ENCODE results near the gene MCM5. TPM values are rescaled to one million over a fixed set of nuclear protein-coding genes. Genes with fewer than 3 reads are reported as not detected.

MCM5 gene
- total RNA-seq, 1 experiment from 2014 or later, result 194 TPM

DNA sequence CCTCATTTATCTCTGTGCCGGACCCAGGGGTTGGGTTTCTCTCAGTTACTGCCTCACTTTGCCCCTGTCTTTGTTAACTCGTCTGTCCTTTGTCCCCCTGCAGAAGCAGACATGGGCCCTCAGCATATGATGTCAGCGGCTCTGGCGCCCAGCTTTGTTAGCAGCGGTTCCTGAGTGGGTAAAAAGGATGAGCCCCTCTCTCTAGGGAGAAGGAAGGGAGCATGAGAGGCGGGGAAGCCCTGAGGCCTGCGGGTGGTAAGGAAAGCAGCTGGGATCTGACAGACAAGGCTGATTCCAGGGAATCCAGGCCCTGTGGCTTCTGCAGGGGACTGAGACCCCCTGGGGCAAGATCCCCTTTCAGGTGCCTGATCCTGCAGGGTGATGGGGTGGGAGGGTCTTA, 51.7 kb downstream of the MCM5 start:
- TF ChIP-seq TCF7L2 (IDR thresholded peaks at IDR 0.05; ENCODE audit: borderline replicate concordance, extremely low read depth, insufficient read depth, insufficient read length), result no peak
- TF ChIP-seq, protein P1, sequence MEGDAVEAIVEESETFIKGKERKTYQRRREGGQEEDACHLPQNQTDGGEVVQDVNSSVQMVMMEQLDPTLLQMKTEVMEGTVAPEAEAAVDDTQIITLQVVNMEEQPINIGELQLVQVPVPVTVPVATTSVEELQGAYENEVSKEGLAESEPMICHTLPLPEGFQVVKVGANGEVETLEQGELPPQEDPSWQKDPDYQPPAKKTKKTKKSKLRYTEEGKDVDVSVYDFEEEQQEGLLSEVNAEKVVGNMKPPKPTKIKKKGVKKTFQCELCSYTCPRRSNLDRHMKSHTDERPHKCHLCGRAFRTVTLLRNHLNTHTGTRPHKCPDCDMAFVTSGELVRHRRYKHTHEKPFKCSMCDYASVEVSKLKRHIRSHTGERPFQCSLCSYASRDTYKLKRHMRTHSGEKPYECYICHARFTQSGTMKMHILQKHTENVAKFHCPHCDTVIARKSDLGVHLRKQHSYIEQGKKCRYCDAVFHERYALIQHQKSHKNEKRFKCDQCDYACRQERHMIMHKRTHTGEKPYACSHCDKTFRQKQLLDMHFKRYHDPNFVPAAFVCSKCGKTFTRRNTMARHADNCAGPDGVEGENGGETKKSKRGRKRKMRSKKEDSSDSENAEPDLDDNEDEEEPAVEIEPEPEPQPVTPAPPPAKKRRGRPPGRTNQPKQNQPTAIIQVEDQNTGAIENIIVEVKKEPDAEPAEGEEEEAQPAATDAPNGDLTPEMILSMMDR (IDR thresholded peaks at IDR 0.05 in 2 of 3, conservative IDR thresholded peaks at IDR 0.05 in 1 of 3; ENCODE audit: borderline replicate concordance in 1 of 3, insufficient read depth in 1 of 3, low read depth in 2 of 3, low read length in 2 of 3), result no peak
- no peak for TF ChIP-seq POLR2A (IDR thresholded peaks at IDR 0.05; ENCODE audit: borderline replicate concordance, extremely low read depth, insufficient read depth, insufficient read length)
- no peak for TF ChIP-seq EZH2 (IDR thresholded peaks at IDR 0.05)
- TF ChIP-seq POLR2AphosphoS5 (IDR thresholded peaks at IDR 0.05; ENCODE audit: low read depth, low read length), result no peak
- no peak for TF ChIP-seq ELF1 (IDR thresholded peaks at IDR 0.05; ENCODE audit: borderline replicate concordance, low read depth)
- TF ChIP-seq CEBPB (IDR thresholded peaks at IDR 0.05; ENCODE audit: low read depth), result no peak
- no peak for TF ChIP-seq FOSL1 (IDR thresholded peaks at IDR 0.05; ENCODE audit: low read depth)
- no peak for TF ChIP-seq JUND (IDR thresholded peaks at IDR 0.05)
- TF ChIP-seq EGR1 (IDR thresholded peaks at IDR 0.05; ENCODE audit: low read depth), result no peak
- no peak for TF ChIP-seq SP1 (IDR thresholded peaks at IDR 0.05; ENCODE audit: low read depth)
- POLR2A ChIA-PET, result no interaction called here
- Histone ChIP-seq H3K27ac (ENCODE audit: low read depth, low read length) (no peak overlapping the region), H3K9me2 (ENCODE audit: insufficient read depth) (no peaks in the 10 kb centered on the region), H3K4me3 (replicated peaks in 1 of 2; ENCODE audit: low read depth in 1 of 2, low read length in 2 of 2) (no peak overlapping the region), H3K27me3 (ENCODE audit: insufficient read depth, low read length) (no peaks in the 10 kb centered on the region), H3K79me2 (ENCODE audit: insufficient read depth, low read length) (no peaks in the 10 kb centered on the region), H3K9me3 (ENCODE audit: control insufficient read depth in 1 of 2, insufficient read depth in 1 of 2, low read depth in 1 of 2, low read length in 2 of 2) (no peaks in the 10 kb centered on the region), H3K4me1 (ENCODE audit: control insufficient read depth in 1 of 2, insufficient read depth in 2 of 2, low read length in 2 of 2) (peaks cover 9 to 14% of the 10 kb centered on the region in 2 experiments), H3K9ac (ENCODE audit: low read length) (no peak overlapping the region), H2AFZ (ENCODE audit: low read depth, low read length, poor library complexity, severe bottlenecking) (no peak overlapping the region), H3K4me2 (ENCODE audit: low read length) (no peak overlapping the region), H3K36me3 (ENCODE audit: control insufficient read depth in 1 of 2, insufficient read depth in 2 of 2, low read length in 2 of 2) (no peaks in the 10 kb centered on the region), H4K20me1 (ENCODE audit: insufficient read depth) (no peaks in the 10 kb centered on the region)
- intact Hi-C loops (cut with micrococcal nuclease), result no loop called here
- CTCF ChIA-PET, result no interaction called here
- RAD21 ChIA-PET (ENCODE audit: low non-redundant PET in 1 of 2, low total read pairs in 2 of 2, uncharacterized antibody in 2 of 2, unreplicated experiment in 2 of 2), result no interaction called here
- DNase-seq (ENCODE audit: low read depth, low spot score) (no peak), ATAC-seq (no peak)
- BruUV-seq (replicated peaks), result no TSS peak

All from HCT116 (cell line).